ENCODE results near the gene THG1L.

GRCh38 chr5:157740229-157740610, 9.0 kb downstream of the THG1L start:
- TF ChIP-seq POLR2A (IDR thresholded peaks at IDR 0.05; ENCODE audit: low read length) = no peak
- no peak for TF ChIP-seq GATA1 (IDR thresholded peaks at IDR 0.05; ENCODE audit: low read depth, low read length)
